OCI-LY3 (cell line): ENCODE data around the gene IFT25.

ENCODE experiments used
- CTCF ChIP-seq: fragments of 200-600, 300-600 bp; sonication (generic); IDR thresholded peaks from 2 replicates; pipeline ENCODE4 v1.5.1; 2014; ENCODE audit warnings: antibody characterized with exemption, low read length, low read depth
- EZH2phosphoT487 ChIP-seq: fragments of 200-600 bp; shearing (Covaris generic); IDR thresholded peaks from 2 replicates; pipeline ENCODE4 v1.6.1; 2018; ENCODE audit warnings: antibody characterized with exemption, mixed run types, low read depth

- TF ChIP-seq CTCF: no peak
- no peak for TF ChIP-seq EZH2phosphoT487
These were observed 16.9 kb upstream of the IFT25 start for GRCh38 chr1:53962395-53962794.
